Activated CD4-positive, alpha-beta T cell treated with anti-CD3 and anti-CD28 coated beads, Interleukin-2, amount 50 U/mL, for 24 hours (primary cell): ENCODE results near the gene IGF1R.

Source experiments
- DNase-seq, 2 donors: peaks; one replicate each; pipeline ENCODE4 v3.0.0-alpha.2; 2020; ENCODE audit warnings: low read depth in 1 of 2, low spot score in 1 of 2

The IGF1R gene

DNA sequence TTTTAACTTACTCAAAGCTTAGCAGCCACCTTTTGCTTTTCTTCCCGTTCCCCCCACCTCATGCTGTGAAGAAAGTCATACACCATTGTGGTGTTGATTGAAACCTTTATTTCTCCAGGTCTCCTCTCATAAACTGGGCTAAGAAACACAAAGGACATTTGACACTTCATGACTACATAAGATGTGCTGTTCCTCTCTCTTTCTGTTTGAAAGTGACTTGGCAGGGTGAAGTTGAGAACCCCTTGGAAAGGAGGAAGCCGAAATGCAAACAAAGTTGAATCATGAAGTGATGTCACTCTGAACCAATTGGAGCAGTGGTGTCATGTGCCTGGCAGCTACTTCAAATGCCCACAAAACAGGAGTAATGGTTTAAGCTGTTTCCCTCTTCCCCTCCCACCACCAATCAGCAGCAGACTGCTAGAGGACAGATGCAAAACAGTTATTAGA lies 174.7 kb downstream of the IGF1R start:
- no peak for DNase-seq

DNA sequence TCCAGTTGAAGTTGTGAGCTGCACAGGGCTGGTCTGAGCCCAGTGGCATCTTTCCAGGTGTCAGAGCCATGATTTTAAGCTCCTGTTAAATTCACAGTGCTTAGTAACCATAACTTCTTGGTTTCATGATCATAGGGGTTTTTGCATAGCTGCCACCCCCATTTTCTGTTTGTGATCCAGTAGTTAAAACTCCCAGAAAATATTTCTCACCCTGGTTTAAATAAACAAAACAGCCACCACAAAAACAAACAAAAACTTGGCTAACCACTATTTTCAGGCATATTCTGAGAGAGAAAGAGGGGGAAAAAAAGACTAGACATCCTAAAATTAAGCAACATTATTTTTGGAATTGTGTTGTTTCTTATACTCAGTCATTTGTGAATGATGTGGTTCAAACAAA lies 175.3 kb downstream of the IGF1R start:
- no peak for DNase-seq

DNA sequence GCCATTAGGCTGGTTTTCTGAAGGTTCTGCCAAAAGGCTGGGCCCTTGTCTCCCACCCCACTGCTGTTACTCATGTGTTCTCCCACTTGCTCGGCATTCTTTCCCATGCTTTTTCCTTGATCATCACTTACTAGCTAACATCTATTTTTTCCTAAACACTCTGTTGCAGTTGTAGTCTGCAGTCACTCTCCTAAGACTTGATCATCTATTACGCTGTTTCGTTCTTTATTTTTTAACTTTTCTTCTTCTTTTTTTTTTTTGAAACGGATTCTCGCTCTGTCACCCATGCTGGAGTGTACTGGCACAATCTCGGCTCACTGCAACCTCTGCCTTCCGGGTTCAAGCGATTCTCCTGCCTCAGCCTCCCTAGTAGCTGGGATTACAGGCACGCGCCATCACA lies 176.3 kb downstream of the IGF1R start:
- no peak for DNase-seq

DNA sequence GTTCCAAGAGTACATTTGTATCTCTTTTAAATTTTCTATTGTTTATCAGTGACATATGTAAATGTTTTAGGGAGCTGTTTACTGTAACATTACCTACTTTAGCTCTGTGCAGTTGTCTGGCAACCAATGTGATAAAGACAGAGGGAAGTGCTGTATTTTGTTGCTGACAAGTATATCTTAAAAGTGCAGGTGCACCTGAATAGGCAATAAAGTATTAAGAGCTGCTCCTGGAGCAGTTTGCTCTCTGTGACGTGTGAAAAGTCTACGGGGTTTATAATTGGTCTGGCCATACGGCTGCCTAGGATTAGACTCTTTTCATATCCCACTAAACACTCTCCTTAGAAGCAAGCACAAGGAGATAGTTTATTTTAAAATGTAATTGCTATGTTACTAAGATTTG lies 178.3 kb downstream of the IGF1R start:
- no peak for DNase-seq

DNA sequence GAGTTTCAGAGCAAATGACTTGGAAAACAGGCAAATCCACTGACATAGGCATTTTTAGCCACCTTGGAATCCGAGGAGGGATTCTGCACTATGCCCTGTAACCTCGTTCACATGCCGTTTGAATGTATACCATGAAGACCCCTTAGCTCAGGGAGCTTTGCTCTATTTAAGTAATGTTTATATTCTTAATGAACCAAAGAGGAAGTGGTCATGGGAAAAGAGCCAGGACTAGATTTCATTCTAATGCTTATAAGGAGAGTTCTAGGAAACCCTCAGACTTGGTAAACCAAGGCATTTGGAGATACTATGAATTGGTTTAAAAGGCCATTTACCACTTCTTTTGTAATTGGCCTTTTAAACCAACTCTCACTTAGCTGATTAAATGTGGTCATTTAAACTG lies 178.9 kb downstream of the IGF1R start:
- no peak for DNase-seq

DNA sequence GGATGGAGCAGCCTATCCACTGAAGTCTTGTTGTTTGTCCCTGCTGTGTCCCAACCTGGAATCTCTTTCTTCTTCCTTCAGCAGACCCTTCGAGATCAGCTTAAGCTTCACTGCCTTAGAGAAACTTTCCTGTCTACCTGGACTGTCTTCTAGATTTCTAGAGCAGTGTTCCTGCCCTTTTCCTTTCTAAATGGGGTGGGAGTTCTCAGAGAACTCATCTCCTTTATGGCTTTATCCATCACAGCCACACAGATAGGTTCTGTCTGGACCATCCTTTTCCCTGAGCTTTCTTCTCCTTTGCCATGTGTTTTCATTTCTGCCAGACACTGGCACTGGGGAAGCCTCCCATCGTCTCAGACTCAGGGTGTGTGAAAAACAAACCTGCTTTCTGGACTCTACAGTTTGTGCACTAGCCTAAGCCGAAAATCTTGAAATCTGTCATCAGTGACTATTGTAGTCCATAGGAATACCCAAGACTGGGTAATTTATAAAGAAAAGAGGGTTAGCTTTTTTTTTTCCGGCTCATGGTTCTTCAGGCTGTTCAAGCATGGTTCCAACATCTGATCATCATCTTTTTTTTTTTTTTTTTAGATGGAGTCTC lies 181.8 kb downstream of the IGF1R start:
- DNase-seq = no peak

DNA sequence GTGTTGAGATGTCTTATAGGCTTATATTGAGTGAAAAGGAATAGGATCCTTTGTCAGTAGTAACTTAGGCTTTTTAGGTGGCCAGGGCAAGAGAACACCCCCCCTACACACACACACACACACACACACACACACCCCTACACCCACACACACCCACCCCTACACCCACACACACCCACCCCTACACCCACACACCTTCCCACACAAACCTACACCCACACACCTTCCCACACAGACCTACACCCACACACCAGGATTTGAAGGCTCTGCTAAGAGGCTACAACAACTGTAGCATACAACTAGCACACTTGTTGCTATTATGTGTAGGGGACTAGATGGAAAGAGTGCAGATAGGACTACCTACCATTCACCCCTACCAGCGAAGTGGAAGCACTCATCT lies 186.6 kb downstream of the IGF1R start:
- no peak for DNase-seq

DNA sequence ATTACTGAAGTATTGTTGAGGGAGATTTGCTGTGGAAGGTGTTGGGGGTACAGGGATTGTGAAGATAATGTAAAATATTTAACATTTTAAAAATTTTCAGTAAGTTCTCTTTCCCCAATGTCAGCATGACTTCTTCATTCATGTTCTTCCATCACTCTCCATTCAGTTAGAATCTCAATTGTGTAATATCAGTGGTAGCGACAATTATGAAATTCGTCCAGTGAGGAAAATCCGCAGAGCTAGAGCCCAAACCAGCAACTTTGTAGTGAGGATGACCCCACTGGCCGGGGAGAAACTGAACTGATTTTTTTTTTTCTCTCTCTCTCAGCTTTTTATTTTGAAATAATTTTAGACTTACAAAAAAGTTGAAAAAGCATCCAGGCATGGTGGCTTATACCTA lies 187.5 kb downstream of the IGF1R start:
- DNase-seq = no peak

DNA sequence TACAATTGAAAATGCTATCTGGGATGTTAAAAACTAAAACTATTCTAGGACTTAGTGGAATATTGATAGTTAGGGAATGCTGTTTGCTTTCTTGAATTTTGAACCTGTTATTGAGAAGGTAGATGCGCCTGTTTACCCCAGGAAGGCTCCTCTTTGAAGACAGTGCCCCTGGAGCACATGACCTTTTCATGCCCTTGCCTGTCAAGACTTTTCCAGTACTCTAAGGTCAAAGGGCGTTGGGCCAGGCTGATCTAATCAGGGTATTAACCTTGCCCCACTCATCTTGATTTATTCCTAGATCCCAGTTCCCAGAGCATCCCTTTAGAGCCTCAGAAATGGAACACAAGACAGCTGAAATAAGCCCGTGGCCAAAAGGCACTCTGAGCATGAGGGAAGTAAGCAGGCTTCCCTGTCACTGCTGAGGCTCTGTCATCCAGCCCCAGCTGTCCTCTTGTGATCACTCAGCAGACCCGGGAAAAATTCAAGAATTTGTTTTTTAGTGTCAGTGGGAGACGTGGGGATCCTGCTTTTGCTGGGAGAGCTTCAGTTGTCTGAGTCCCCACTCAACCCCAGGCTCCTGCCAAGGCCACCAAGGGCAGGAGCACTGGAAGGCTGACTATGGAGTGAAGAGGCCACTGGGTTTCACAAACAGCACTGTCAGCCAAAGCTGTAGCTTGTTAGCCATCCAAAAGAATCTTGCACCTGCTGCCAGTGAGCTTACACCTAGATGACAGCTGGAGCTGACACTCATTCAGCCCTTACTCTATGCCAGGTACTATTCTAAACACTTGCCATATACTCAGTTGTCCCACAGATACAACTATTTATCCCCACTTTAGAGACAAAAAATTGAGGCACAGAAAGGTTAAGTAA lies 190.3 kb downstream of the IGF1R start:
- no peak for DNase-seq

DNA sequence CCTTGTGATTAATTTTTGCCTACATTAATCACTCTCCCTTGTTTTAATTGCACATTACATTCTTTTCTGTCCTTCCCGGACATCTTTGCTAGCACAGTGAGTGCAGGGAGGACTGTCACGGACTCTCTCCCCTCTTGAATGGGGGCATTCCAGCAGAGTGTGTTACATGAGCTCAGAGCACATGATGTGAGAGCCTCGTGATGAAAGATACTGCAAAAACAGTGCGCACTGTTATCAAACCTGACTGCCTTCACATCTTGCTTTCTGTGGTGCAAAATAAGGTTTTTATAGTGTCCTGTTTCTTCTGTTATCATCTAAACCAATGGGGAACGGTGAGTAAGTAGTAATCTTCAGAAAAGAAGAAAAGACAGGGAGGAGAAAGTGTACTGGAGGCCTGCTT lies 191.7 kb downstream of the IGF1R start:
- no peak for DNase-seq

DNA sequence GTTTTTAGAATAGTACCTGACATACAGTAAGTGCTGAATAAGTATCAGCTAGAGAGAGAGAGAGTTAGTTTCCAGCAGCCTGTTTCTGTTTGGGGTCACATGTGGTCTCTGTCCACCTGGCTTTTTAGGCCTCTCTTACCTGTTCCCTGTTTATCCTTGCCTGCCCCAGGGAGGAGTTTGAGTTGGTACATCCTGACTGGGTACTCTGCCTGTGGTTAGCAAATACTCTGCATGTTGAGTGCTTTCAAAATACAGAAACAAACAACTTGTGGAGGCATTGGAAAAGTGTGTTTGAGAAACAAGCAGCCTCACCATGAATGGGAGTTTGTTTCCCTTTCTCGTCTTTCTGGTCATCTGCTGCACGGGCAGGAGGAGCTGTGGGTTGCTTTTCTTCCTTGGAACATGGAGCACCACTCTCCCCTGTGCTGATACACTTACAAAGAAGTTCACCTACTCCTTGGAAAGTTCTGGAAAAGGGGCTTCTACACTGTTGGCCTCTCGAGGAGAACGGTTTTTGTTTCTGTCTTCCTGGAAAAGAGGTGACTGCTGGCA lies 193.2 kb downstream of the IGF1R start:
- DNase-seq = no peak

DNA sequence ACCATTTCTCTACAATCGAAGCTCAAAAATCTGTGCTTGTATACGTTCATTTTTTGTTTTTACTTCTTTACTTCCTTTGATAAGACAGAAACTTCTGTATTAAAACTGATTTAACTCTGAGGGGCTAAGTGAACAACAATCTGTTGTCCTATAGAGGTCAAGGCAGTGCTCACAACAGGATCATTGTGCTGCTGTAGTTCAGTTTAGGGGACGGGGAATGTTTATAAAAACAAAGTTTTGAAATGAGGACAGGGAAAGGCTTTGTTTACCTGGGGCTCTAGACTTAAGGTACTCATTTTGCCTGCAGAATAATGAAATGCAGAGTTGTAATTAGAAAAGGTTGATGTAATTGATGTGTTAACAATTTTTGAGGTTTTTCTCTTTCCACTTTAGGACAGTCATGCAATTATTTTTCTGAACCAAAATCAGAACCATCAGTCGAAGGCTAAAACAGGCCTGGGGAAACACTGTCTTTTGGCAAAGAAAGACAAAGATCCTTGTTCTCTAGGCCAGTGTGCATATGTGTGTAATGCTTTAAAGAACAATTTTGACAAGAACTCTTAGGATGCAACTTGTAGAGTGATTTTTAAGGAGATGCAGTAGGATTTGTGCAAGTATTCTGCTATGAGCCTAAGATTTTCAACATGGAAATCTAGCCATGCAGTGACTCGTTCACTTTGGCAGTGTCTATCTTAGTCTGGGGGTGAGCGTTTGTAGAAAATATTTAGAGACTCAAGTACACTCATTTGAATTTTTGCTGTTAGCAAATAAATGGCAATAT lies 194.0 kb downstream of the IGF1R start:
- no peak for DNase-seq

DNA sequence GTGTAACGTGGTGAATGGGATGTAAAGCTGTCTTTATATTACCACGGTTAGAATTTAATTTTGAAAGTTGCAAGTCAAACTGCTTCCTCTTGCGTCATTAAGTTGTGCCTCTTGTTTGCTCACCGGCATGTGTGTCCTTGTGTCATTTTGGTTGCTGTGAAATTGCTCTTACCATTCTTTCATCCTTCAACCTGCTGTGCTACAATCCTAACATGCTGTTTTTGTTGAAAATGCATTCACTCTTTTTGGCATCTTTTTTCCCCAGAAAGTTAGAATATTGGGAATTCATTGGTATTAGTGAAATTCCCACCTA lies 194.6 kb downstream of the IGF1R start:
- DNase-seq = no peak

DNA sequence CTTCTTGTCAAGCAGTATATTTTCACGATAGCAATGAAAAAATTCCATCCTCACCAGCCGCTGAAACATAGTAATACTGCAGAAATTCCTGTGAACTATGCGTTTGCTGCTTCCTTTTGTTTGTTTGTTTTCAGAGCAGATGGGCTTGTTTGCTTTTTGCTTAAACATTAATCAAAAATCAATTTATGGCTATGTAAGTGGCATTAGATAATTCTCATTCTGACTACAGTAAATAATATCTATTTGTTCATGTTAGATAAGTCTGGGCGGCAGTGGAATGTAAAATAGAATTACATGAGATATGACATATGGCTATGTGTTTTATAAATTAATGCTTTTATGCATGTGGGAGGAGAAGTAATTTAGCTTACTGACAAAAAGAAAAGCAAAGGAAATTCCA lies 195.5 kb downstream of the IGF1R start:
- no peak for DNase-seq

DNA sequence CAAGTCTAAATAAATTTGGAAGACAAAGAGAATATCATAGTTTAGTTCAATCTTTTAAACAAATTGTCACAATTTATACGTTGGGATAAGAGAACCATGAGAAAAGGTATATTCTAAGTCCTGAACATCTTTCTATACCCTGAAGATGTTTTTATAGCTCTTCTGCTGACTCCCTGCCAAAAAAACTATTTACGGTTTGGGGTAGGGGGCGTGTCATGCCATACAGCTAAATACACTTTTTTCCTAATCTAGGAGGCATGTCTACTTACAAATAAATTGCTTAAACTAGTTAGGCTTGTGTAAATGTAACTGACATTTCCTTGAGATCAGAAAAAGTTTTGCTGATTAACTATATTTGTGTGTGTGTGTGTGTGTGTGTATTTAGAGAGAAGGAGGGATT lies 195.9 kb downstream of the IGF1R start:
- no peak for DNase-seq

DNA sequence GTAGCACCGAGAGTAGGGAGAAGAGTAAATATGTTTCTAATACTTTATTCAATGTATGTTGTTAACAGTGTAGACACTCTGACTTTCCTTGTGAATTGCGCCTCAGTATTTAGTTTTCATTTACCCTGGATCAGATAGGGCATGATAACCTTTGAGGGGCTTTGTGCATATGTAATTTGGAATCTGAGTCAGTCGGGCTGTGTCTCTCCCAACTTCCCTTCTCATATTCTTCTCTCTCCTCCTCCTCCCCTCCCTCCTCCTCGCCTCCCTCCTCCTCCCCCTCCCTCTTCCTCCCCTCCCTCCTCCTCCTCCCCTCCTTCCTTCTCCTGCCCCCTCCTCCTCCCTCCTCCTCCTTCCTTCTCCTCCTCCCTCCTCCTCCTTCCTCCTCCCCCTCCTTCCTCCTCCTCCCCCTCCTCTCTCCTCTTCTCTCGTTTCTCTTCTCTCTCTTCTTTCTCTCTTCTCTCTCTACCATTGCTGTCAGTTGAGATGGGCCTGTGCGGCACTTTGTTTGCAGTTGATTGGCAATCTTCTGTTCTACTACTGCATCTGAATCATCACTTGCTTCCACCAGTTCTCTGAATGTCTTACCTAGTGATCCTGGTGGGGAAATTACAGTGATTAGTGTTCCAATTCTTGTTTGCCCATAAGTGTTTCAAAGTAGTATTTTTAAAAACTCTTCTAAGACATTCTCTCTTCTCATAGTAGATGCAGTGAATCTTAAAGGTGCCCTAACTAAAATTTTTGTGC lies 197.0 kb downstream of the IGF1R start:
- DNase-seq = no peak

DNA sequence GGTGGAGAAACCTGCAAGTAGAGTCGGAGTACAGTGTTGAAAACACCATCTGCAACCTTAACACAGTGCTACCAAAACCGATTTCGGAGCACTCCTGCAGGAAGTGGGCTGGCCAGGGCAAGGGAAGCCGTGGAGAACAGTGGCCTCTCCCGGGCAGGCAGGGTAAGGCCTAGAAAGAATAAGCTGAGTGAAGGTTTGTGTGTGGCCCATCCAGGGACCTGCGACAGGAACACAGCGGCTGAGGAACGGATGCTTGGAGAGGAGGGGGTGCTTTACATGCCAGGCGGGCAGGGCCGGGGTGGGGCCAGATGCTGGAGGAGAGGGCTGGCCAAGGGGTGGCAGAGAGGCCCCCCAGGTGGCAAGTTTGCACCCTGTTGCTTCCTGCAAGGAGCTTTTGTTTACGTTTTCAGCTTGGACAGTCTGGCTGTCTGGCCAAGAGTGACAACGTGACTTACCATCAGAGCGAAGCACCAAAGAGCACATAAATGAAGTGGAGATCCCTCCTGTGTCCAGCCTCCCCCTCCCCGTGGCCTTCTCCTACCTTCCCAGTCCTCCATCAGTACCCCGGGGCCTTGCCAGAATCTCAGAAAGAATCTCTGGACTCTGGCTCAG lies 202.7 kb downstream of the IGF1R start:
- DNase-seq = peak; percentile 26 to 46

DNA sequence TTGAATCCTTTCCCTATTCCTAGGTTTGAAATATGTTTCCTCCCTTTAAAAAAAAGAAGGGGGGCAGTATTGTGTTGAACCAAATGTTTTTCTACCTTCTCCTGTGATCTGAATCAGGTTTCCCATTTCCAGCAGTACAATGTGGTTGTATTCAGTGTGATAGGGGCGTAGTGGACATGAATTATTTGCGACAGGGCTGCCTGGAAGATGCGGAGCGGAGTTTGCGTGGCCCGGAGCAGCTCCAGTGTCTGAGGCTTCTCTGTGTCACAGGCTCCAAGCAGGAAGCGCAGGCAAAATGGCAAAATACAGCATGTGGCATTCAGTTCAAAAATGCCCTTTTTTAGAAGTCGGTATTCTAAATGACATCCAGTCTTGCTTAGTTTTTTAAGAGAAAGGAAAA lies 204.8 kb downstream of the IGF1R start:
- DNase-seq = peak in 1 of 2 donors; percentile 45

DNA sequence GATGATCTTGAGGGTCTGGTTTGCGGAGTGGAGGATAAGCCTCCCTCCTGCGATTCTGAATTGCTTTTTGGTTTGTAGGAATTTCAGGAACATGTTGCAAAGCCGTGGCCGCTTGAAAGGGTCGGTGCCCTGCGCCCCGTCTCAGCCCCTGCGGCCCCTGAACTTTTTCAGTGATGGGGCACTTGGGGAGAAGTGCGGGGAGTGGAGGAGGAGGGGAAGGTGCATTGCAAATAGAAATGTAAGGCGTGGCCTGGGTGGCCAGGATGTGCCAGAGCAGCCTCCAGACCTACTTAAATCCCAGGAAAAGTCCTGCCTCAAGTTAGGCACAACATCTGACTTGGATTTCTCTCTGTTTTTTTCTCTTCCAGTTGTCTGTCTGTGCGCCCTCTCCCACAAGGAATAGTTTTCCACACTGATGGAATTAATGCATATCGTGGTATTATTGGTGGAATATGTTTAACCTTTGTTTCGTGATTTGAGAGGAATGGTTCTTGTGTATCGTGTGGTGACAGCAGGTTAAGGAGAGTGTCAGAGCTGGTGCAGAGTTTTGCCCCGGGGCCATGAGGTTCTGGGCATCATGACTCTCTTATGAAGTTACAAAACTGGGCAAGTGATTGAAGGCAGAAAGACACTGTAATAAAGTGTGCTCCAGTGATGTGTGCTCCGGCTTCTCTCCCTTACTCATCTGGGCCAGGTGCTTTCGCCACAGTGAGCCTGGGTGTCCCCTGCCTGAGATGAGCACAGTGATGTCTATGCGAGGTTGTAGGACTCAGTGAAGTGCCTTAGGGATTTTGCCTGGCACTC lies 205.5 kb downstream of the IGF1R start:
- no peak for DNase-seq

DNA sequence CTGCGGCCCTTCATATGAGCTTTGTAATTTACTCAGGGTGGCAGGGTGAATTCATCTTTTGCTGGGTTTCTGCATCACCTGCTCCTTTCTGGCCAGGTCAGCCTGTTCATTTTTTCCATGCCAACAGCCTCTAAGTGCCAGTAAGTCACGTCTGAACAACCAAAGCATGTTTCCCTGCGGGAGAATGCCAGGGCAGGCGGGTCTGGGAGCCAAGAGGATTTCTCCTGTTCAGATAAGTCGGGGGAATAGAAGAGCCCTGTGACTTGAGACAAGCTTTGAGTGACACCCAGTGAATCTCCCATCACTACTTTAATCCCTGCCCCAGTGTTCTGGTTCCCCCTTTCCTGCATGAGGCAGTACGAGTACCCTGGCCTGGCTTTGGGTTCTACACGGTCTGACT lies 206.2 kb downstream of the IGF1R start:
- no peak for DNase-seq
